H1 (cell line): ENCODE measurements around the gene OSBPL6.

ENCODE experiments used
- ATF3 ChIP-seq: IDR thresholded peaks from 2 replicates; pipeline ENCODE4 v1.6.1; 2011; ENCODE audit warnings: low read depth, mild to moderate bottlenecking, low read length; ENCODE audit not compliant: insufficient read depth
- CHD1 ChIP-seq: IDR thresholded peaks from 2 replicates; pipeline ENCODE4 v1.6.1; 2012; ENCODE audit warnings: low read depth, low read length, improper control_type of control experiment
- EP300 ChIP-seq, 2 experiments: IDR thresholded peaks; 1 replicate in 1 of 2; 2 replicates in 1 of 2; pipeline ENCODE4 v1.6.1; 2011 to 2012; ENCODE audit warnings: low read depth in 2 of 2, low read length in 2 of 2, mild to moderate bottlenecking in 2 of 2, borderline replicate concordance in 1 of 2, inconsistent platforms in 1 of 2, moderate library complexity in 1 of 2
- JUN ChIP-seq: IDR thresholded peaks from 2 replicates; pipeline ENCODE4 v1.6.1; 2011; ENCODE audit warnings: low read depth, mild to moderate bottlenecking, improper control_type of control experiment, low read length
- POLR2A ChIP-seq, 2 experiments: IDR thresholded peaks; 1 replicate in 1 of 2; 2 replicates in 1 of 2; pipeline ENCODE4 v1.6.1; 2011; ENCODE audit warnings: low read depth in 2 of 2, low read length in 2 of 2, mild to moderate bottlenecking in 2 of 2; ENCODE audit errors: control extremely low read depth in 1 of 2
- POLR2AphosphoS5 ChIP-seq: IDR thresholded peaks from 2 replicates; pipeline ENCODE4 v1.6.1; 2011; ENCODE audit warnings: low read depth, low read length
- RBBP5 ChIP-seq: IDR thresholded peaks from 2 replicates; pipeline ENCODE4 v1.7.1; 2012; ENCODE audit warnings: low read depth, mild to moderate bottlenecking, inconsistent platforms, low read length, moderate library complexity, borderline replicate concordance
- SP1 ChIP-seq: IDR thresholded peaks from 2 replicates; pipeline ENCODE4 v1.6.1; 2011; ENCODE audit warnings: low read depth, low read length
- SRF ChIP-seq: IDR thresholded peaks from 2 replicates; pipeline ENCODE4 v1.6.1; 2011; ENCODE audit warnings: mild to moderate bottlenecking, low read depth, low read length, moderate library complexity
- TAF1 ChIP-seq: IDR thresholded peaks from 2 replicates; pipeline ENCODE4 v1.6.1; 2011; ENCODE audit warnings: mild to moderate bottlenecking, low read depth, low read length
- USF2 ChIP-seq: IDR thresholded peaks from 2 replicates; pipeline ENCODE4 v1.6.1; 2011; ENCODE audit warnings: low read length, improper control_type of control experiment
- YY1 ChIP-seq: IDR thresholded peaks from 2 replicates; pipeline ENCODE4 v1.6.1; 2011; ENCODE audit warnings: low read depth, mild to moderate bottlenecking, low read length
- TF ChIP-seq, protein P1 (sequence below), 3 experiments: IDR thresholded peaks; 1 replicate in 2 of 3; 2 replicates in 1 of 3; pipeline versions ENCODE4 v1.5.1 to v1.6.1; 2011; ENCODE audit warnings: low read length in 3 of 3, mild to moderate bottlenecking in 3 of 3, inconsistent platforms in 2 of 3, low read depth in 1 of 3, moderate library complexity in 1 of 3; ENCODE audit not compliant: insufficient read depth in 1 of 3; ENCODE audit errors: control extremely low read depth in 1 of 3
- TF ChIP-seq, protein P2 (sequence below): IDR thresholded peaks from 2 replicates; pipeline ENCODE4 v1.6.1; 2012; ENCODE audit warnings: inconsistent platforms

DNA sequence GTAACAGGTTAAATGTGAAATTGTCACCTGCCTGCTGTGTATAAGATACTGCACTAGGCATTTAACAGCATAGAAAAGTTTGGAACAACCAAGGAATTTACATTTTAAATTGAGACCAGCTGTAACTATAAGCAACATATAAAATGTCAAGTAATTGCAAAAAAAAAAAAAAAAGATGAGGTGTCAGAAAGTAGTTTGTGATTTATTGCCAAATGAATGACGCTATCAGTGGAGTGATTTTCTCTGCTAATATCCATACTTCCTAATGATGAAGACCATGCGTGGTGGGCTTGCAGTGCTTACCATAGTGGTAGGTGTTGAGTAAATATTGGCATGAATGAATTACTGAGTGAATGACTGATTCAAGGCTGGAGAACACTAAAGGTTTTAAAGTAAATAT lies 73.3 kb downstream of the OSBPL6 start:
- TF ChIP-seq, protein P1, sequence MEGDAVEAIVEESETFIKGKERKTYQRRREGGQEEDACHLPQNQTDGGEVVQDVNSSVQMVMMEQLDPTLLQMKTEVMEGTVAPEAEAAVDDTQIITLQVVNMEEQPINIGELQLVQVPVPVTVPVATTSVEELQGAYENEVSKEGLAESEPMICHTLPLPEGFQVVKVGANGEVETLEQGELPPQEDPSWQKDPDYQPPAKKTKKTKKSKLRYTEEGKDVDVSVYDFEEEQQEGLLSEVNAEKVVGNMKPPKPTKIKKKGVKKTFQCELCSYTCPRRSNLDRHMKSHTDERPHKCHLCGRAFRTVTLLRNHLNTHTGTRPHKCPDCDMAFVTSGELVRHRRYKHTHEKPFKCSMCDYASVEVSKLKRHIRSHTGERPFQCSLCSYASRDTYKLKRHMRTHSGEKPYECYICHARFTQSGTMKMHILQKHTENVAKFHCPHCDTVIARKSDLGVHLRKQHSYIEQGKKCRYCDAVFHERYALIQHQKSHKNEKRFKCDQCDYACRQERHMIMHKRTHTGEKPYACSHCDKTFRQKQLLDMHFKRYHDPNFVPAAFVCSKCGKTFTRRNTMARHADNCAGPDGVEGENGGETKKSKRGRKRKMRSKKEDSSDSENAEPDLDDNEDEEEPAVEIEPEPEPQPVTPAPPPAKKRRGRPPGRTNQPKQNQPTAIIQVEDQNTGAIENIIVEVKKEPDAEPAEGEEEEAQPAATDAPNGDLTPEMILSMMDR (IDR thresholded peaks at IDR 0.05; ENCODE audit: control extremely low read depth in 1 of 3, insufficient read depth in 1 of 3, low read depth in 1 of 3, low read length in 3 of 3) = no peak
- TF ChIP-seq POLR2A (IDR thresholded peaks at IDR 0.05; ENCODE audit: control extremely low read depth in 1 of 2, low read depth in 2 of 2, low read length in 2 of 2) (no peak), CHD1 (no peak), POLR2AphosphoS5 (no peak), RBBP5 (no peak), SRF (no peak), TAF1 (no peak), USF2 (no peak), JUN (no peak), SP1 (no peak), YY1 (no peak), EP300 (IDR thresholded peaks at IDR 0.05; ENCODE audit: borderline replicate concordance in 1 of 2, low read depth in 2 of 2, low read length in 2 of 2) (no peak), ATF3 (no peak)
- TF ChIP-seq, protein P2, sequence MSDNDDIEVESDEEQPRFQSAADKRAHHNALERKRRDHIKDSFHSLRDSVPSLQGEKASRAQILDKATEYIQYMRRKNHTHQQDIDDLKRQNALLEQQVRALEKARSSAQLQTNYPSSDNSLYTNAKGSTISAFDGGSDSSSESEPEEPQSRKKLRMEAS = no peak
